ENCODE data around the gene MATN3.

MATN3 gene

DNA sequence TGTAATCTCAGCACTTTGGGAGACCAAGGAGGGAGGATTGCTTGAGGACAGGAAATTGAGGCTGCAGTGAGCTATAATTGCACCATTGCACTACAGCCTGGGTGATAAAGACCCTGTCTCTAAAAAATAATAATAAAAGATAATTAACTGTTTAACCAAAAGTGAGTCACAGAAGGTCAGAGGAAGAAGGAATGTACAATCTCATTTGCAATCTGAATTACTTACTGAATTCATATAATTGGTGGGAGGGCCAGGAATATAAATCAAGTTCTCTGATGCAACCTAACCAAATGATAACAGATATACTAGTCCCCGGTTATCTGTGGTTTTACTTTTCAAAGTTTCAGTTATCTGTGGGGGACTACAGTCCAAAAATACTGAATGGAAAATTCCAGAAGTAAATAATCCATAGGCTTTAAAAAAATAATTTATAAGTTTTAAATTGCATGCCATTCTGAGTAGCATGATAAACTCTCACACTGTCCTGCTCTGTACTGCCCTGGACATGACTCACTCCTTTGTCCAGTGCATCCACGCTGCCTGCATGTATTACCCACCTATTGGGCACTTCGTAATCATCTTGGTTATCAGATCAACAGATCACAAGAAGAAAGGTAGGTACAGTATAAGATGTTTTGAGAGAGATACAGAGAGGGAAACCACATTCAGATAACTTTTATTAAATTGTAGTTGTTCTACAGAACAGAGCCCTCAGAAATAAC lies 12.8 kb upstream of the MATN3 start:
- CTCF ChIA-PET, result no interaction called here
- no peak overlapping the region for H3K4me3 Mint-ChIP-seq

DNA sequence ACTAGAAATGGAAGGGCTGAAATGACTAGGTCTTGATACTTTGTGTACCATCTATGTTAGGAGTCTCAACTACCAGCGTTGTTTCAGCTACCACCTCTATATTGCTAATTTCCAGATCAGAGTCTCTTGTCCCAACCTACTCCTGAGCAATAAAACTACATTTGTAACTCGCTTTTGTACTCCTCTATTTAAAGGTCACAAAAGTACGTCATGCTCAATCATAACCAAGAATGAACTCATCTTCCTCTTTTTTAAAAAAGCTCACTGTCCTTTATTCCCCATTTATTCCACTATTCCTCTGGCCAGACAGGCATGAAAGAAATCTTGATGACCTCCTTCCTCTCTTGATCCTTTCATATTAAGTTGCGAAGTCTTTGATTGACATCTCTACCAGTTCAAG lies 11.2 kb upstream of the MATN3 start:
- H3K27ac Mint-ChIP-seq, result no peak overlapping the region
- H3K27me3 Mint-ChIP-seq, result peaks cover 11% of the 10 kb centered on the region
- peaks cover 6% of the 10 kb centered on the region for H3K36me3 Mint-ChIP-seq
- H3K4me1 Mint-ChIP-seq, result no peaks in the 10 kb centered on the region
- DNase-seq, result no peak
- H3K9me3 Mint-ChIP-seq, result peaks cover 19% of the 10 kb centered on the region
- CTCF ChIA-PET, result interaction anchor here (1.1 to 1.2 kb wide), 2 partner anchors 14 to 25 kb away, joined by 3 read pairs; no protein-coding TSS in a partner anchor
- H3K4me3 Mint-ChIP-seq, result no peak overlapping the region

More for the DNA sequence above, 12.8 kb upstream of the MATN3 start:
- H3K36me3 Mint-ChIP-seq, result peaks cover 21% of the 10 kb centered on the region
- H3K27ac Mint-ChIP-seq, result no peak overlapping the region
- H3K4me1 Mint-ChIP-seq, result no peaks in the 10 kb centered on the region
- H3K9me3 Mint-ChIP-seq, result peaks cover 15% of the 10 kb centered on the region
- no peak for DNase-seq
- H3K27me3 Mint-ChIP-seq, result peaks cover 11% of the 10 kb centered on the region

DNA sequence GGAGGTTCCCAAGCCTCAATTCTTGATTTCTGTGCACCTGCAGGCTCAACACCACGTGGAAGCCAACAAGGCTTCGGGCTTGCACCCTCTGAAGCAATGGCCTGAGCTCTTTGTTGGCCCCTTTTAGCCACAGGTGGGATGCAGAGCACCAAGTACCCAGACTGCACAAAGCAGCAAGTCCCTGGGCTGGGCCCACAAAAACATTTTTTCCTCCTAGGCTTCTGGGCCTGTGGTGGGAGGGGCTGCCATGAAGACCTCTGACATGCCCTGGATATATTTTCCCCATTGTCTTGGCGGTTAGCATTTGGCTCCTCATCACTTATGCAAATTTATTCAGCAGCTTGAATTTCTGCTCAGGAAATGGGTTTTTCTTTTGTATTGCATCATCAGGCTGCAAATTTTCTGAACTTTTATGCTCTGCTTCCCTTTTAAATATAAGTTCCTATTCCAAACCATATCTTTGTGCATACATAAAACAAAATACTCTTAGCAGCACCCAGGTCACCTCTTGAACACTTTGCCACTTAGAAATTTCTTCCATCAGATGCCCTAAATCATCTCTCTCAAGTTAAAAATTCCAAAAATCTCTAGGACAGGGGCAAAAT lies 9.0 kb upstream of the MATN3 start:
- H3K27me3 Mint-ChIP-seq, result peaks cover 11% of the 10 kb centered on the region
- H3K36me3 Mint-ChIP-seq, result no peaks in the 10 kb centered on the region
- H3K27ac Mint-ChIP-seq, result no peak overlapping the region
- CTCF ChIA-PET, result no interaction called here
- no peak overlapping the region for H3K4me3 Mint-ChIP-seq
- DNase-seq, result no peak
- H3K9me3 Mint-ChIP-seq, result peaks cover 19% of the 10 kb centered on the region
- no peaks in the 10 kb centered on the region for H3K4me1 Mint-ChIP-seq

DNA sequence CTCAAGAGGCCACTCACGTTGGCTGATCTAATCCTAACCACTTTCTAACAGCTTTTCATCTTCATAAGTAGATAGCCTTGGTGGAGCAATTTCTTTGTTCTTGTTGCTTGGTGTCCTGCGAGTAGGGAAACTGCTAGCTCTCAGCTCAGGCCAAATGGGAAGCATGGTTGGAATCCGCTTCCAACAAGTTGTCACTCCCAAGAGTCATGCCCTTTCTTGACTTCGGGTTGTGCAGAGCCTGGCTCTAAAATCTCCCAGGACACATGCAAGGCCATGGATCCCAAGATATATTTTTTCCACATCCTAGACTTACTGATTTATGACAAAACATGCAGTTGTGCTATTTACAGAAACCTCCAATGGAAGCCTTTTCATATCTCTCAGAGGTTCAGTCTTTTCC lies 7.3 kb upstream of the MATN3 start:
- peaks cover 16% of the 10 kb centered on the region for H3K27me3 Mint-ChIP-seq
- H3K9me3 Mint-ChIP-seq, result peaks cover 19% of the 10 kb centered on the region
- no peak overlapping the region for H3K4me3 Mint-ChIP-seq
- CTCF ChIA-PET, result interaction anchor here (0.8 kb wide), 1 partner anchor 195 kb away, joined by 3 read pairs; no protein-coding TSS in a partner anchor
- no peak for DNase-seq
- no peaks in the 10 kb centered on the region for H3K4me1 Mint-ChIP-seq
- no peaks in the 10 kb centered on the region for H3K36me3 Mint-ChIP-seq
- H3K27ac Mint-ChIP-seq, result no peak overlapping the region

DNA sequence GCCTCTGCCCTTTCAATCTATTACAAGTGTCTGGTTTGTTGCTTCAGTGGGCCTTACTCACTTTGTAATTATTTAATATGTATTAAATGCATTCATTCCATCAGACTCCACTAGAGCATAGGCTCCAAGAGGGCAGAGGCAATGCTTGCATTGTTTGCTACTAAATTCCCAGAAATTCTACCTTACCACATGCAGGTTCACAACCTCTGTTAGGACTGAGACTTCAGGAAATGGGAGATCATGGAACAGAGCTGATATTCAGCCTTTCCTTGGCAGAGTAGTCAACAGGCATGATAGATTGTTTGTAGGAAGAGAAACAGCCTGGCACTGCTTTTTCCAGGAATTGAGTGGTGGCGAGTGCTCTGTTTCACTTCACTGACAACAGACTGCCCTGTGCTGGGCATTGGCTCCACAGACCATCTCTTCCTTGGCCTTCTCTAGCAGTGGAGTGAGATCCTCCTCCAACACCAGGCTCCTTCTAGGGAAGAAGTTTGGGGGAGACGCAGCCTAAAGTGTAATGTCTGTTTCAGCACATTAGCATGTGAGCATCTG lies 6.2 kb upstream of the MATN3 start:
- Mint-ChIP-seq H3K4me3 (no peak overlapping the region), H3K27ac (no peak overlapping the region), H3K27me3 (peaks cover 26% of the 10 kb centered on the region), H3K9me3 (peaks cover 19% of the 10 kb centered on the region), H3K4me1 (no peaks in the 10 kb centered on the region), H3K36me3 (no peaks in the 10 kb centered on the region)
- DNase-seq, result no peak
- CTCF ChIA-PET, result no interaction called here

DNA sequence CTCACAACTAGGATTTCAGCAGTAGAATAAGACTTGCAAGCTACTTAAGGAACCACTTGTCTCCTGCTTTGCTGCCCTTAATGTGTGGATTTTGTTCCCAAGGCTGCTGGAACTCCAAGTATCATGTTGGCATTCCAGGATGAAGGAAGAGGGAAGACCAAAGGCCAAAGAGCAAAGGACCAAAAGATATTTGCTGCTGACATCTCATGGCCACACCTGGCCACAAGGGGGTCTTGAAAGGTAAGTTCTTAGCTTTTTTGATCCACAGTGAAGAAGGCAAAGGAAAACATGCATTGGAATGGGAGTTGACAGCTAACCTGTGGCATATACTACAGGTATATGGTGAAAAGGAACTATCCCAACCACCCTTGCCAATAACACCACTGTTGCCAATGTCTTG lies 3.9 kb upstream of the MATN3 start:
- Mint-ChIP-seq H3K27me3 (peaks cover 42% of the 10 kb centered on the region), H3K4me1 (peaks cover 12% of the 10 kb centered on the region), H3K4me3 (no peak overlapping the region), H3K27ac (no peak overlapping the region), H3K9me3 (peaks cover 11% of the 10 kb centered on the region), H3K36me3 (no peaks in the 10 kb centered on the region)
- CTCF ChIA-PET, result interaction anchor here (0.8 to 2.7 kb wide), 20 partner anchors 9 to 112 kb away, joined by 3 to 20 read pairs (median 5); partner anchors contain the start of gene LAPTM4A
- no peak for DNase-seq

DNA sequence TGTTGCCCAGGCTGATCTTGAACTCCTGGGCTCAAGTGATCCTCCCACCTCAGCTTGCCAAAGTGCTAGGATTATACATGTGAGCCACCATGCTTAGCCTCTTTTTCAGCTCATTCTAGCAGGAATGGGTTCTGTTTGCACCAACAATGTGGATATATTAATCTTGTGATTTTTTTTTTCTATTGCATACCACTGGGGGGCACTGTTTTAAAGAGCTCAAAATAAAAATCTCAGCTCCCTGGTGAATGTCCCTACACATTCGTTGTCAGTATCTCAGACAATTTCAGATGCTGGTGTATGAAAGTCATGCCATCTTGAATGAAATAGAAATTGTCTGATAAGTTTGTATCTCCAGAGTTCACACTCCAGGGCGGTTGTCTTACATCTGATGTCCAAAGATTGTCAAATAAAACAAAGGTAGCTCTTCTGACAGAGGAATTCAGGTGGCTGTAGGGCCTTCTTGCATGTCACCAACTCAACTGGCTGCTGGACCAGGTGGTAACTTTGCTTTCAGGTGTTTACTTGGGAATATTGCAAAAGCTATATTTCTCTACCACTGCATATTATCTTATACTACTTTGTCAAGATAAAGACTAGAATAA lies 3.1 kb upstream of the MATN3 start:
- H3K9me3 Mint-ChIP-seq, result peaks cover 7% of the 10 kb centered on the region
- H3K27ac Mint-ChIP-seq, result no peak overlapping the region
- no peak for DNase-seq
- peaks cover 44% of the 10 kb centered on the region for H3K27me3 Mint-ChIP-seq
- CTCF ChIA-PET, result interaction anchor here (0.7 to 2.7 kb wide), 28 partner anchors 9 to 396 kb away, joined by 3 to 20 read pairs (median 4); partner anchors contain the start of gene LAPTM4A
- H3K4me3 Mint-ChIP-seq, result no peak overlapping the region
- H3K4me1 Mint-ChIP-seq, result peaks cover 12% of the 10 kb centered on the region
- H3K36me3 Mint-ChIP-seq, result no peaks in the 10 kb centered on the region

DNA sequence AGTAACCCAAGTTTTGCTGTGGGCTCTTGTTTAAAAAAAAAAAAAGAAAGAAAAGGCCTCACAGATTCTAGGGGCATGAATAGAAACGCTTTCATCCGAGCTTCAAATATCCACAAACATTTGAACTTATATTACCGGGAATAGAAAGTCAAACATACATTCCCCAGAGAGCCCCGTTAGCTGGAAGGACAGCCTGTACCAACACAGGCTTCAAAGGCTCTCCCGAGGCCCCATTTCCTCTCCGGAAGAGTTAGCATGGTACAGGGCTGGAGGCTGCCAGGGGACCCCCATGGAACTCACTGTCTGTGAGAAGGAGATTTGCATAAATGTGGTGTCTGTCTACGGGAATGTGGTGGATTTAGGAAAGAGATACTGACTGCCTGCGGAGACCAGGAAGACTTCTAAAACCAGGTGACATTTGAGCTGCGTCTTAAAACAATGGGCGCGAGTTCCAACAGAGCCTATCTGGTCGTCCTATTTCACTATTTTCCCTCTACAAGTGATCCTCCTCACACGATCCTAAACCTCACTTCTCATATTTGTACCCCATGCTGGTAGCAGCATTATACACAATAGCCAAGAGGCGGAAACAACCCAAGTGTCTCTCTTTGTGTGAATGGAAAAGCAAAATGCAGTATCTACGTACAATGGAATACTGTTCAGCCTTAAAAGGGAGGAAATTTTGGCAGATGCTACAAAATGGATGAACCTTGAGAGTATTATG lies 820 bp upstream of the MATN3 start:
- no peak for DNase-seq
- H3K4me3 Mint-ChIP-seq, result peak overlapping the region; percentile 55
- no peaks in the 10 kb centered on the region for H3K36me3 Mint-ChIP-seq
- CTCF ChIA-PET, result interaction anchor here (2.6 kb wide), 1 partner anchor 23 kb away, joined by 15 read pairs; no protein-coding TSS in a partner anchor
- no peak overlapping the region for H3K27ac Mint-ChIP-seq
- peaks cover 12% of the 10 kb centered on the region for H3K4me1 Mint-ChIP-seq
- H3K27me3 Mint-ChIP-seq, result peaks cover 57% of the 10 kb centered on the region
- no peaks in the 10 kb centered on the region for H3K9me3 Mint-ChIP-seq

DNA sequence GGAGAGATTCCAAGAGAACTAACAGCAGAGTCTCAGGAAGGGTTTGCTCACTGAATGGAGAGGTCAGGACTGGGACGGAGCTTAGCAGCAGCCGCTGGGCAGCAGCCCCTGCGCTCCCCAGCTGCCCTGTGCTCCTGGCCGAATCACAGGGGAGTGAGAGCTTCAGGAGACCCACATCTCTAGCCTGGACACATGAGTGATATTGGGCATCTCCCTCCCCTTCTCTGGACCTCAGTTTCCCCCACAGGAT lies 511 bp downstream of the MATN3 start:
- DNase-seq, result no peak
- no peaks in the 10 kb centered on the region for H3K9me3 Mint-ChIP-seq
- peaks cover 12% of the 10 kb centered on the region for H3K4me1 Mint-ChIP-seq
- no peak overlapping the region for H3K27ac Mint-ChIP-seq
- CTCF ChIA-PET, result interaction anchor here (0.9 kb wide), 1 partner anchor 94 kb away, joined by 3 read pairs; no protein-coding TSS in a partner anchor
- no peaks in the 10 kb centered on the region for H3K36me3 Mint-ChIP-seq
- H3K27me3 Mint-ChIP-seq, result peaks cover 63% of the 10 kb centered on the region
- peak overlapping the region; percentile 6 for H3K4me3 Mint-ChIP-seq

DNA sequence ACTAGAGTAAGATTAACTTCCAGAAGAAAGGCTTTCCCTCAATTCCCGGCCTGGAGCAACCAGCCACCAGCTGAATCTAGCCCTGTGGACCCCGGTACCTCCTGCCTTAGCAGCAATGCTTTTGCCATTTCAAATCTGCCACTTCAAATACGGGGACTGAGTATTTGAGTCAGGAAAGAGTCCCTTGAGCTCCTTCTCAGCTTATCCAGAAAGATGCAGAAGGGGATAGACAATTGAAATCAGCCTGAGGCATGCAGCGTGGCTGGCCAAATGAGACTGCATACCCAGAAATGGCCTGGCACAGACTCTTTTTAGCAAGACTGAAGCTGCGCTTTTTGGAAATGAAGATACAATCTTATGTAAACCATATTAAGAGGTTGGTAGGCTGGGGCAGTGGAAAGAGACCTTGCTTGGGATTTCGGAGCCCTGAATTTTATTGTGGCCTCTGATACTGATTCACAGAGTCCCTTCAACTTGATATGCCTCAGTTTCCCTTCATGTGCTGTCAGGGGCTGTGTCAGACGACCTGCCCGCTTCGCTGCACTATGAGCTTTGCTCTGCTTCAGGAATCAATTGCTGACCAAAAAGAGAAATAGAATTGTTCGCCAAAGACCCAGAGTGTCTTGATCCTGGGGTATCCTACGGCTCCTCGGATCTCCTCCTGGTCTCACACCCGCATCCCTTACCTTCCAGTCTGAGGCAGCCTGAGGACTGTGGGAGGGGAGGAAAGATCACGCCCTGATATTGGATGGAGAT lies 1.0 kb downstream of the MATN3 start:
- H3K4me1 Mint-ChIP-seq, result peaks cover 12% of the 10 kb centered on the region
- peak overlapping the region; percentile 6 for H3K4me3 Mint-ChIP-seq
- CTCF ChIA-PET, result interaction anchor here (0.6 to 0.9 kb wide), 2 partner anchors 22 to 94 kb away, joined by 3 read pairs; no protein-coding TSS in a partner anchor
- DNase-seq, result no peak
- peaks cover 65% of the 10 kb centered on the region for H3K27me3 Mint-ChIP-seq
- H3K9me3 Mint-ChIP-seq, result no peaks in the 10 kb centered on the region
- H3K27ac Mint-ChIP-seq, result no peak overlapping the region
- H3K36me3 Mint-ChIP-seq, result no peaks in the 10 kb centered on the region

DNA sequence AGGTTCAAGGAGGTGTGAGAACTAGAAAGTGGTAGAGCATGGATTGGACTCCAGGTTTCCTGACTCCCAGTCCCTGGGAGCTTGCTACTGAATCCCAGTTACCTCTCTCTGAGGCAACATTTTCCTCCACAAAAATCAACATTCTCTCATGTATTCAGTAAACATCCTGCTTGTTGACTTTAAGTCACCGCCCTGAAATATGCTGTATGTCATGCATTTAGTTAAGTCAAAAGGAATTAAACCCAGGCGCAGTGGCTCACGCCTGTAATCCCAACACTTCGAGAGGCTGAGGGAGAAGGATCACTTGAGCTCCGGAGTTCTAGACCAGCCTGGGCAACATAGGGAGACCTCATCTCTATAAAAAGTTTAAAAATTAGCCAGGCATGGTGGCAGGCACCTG lies 3.8 kb downstream of the MATN3 start:
- no peak overlapping the region for H3K27ac Mint-ChIP-seq
- no peaks in the 10 kb centered on the region for H3K36me3 Mint-ChIP-seq
- H3K9me3 Mint-ChIP-seq, result no peaks in the 10 kb centered on the region
- H3K4me1 Mint-ChIP-seq, result peaks cover 12% of the 10 kb centered on the region
- no peak for DNase-seq
- CTCF ChIA-PET, result no interaction called here
- peaks cover 60% of the 10 kb centered on the region for H3K27me3 Mint-ChIP-seq
- H3K4me3 Mint-ChIP-seq, result no peak overlapping the region

DNA sequence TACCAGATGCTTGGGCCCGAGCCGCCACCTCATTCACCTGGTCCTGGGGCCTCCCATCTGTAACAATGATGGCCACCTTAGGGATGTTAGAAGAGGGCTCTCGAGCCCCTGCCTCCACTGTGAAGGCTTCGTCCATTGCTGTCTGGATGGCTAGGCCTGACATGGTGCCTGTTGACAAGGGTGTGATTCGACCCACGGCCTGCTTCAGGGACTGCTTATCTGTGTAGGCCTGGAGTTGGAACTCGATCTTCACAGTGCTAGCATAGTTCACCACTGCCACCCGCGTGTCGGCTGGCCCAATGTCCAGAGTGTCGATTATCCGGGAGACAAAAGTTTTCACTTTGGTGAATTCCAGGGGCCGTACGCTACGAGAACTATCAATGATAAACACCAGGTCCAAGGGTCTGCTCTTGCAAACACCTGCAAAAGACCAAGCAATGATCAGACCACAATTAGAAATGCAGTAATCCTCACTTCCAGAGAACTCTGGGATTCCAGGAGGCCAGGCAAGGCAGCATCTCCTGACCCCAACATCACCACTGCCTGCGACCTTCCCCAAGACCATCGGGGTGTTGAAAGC lies 6.5 kb downstream of the MATN3 start:
- no peak for DNase-seq
- Mint-ChIP-seq H3K4me3 (no peak overlapping the region), H3K36me3 (no peaks in the 10 kb centered on the region), H3K4me1 (no peaks in the 10 kb centered on the region), H3K27ac (no peak overlapping the region), H3K27me3 (peaks cover 44% of the 10 kb centered on the region), H3K9me3 (no peaks in the 10 kb centered on the region)
- CTCF ChIA-PET, result no interaction called here

DNA sequence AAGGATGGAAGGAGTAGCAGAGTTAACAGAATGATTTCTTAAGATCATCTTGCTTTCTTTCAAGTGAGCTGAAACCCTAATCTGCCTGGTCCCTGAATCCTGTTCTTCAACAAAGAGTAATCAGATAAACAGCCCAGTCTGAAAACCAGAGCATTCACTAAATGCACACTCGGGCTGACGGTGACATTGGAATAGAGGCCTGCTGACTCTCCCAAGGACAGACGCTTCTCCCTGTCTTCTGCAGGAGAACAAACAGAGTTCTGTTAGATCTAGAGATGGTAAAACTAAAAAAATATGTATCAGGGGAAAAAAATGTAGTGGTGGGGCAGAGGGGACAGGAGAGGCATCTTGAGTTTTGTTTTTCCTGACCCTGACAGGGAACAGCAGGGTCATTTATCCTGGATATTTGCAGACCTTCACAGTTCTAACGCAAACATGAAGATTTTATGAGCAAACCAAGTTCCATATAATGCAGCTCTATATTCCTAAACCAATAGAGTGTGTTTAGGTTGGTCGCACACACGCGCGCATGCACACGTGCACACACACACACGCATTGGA lies 7.3 kb downstream of the MATN3 start:
- no peaks in the 10 kb centered on the region for H3K9me3 Mint-ChIP-seq
- H3K36me3 Mint-ChIP-seq, result no peaks in the 10 kb centered on the region
- DNase-seq, result no peak
- H3K27me3 Mint-ChIP-seq, result peaks cover 36% of the 10 kb centered on the region
- CTCF ChIA-PET, result interaction anchor here (1.0 kb wide), 1 partner anchor 10 kb away, joined by 5 read pairs; no protein-coding TSS in a partner anchor
- H3K4me3 Mint-ChIP-seq, result no peak overlapping the region
- no peak overlapping the region for H3K27ac Mint-ChIP-seq
- no peaks in the 10 kb centered on the region for H3K4me1 Mint-ChIP-seq

All from activated naive CD4-positive, alpha-beta T cell treated with anti-CD3 and anti-CD28 coated beads, Interleukin-2, amount 10 ng/mL, durations not matched to agents 7 days and 5 days (primary cell).